PFSK-1 (cell line): ENCODE results near the gene ATP5F1D.

Experiments
- FOXP2 ChIP-seq: optimal IDR thresholded peaks from 2 replicates; pipeline ENCODE3; 2011; ENCODE audit warnings: borderline replicate concordance, control low read depth, inconsistent platforms; ENCODE audit not compliant: insufficient read depth; ENCODE audit errors: extremely low read length, extremely low read depth
- REST ChIP-seq, 2 experiments: IDR thresholded peaks; 2 replicates each; pipeline versions ENCODE4 v1.6.1 to v1.8.0; 2011 to 2012; ENCODE audit warnings: low read depth in 2 of 2, low read length in 2 of 2, control low read depth in 1 of 2, inconsistent platforms in 1 of 2, mild to moderate bottlenecking in 1 of 2, moderate library complexity in 1 of 2; ENCODE audit not compliant: insufficient read depth in 1 of 2
- SIN3A ChIP-seq: IDR thresholded peaks from 2 replicates; pipeline ENCODE4 v1.6.1; 2012; ENCODE audit warnings: mild to moderate bottlenecking, low read length, moderate library complexity, borderline replicate concordance; ENCODE audit not compliant: insufficient read depth
- TAF1 ChIP-seq: IDR thresholded peaks from 2 replicates; pipeline ENCODE4 v1.6.1; 2012; ENCODE audit warnings: low read length, control low read depth, borderline replicate concordance; ENCODE audit not compliant: insufficient read depth

GRCh38 chr19:1231729-1232637, 9.6 kb upstream of the ATP5F1D start:
- no peak for TF ChIP-seq TAF1
- TF ChIP-seq SIN3A: no peak
- TF ChIP-seq REST (IDR thresholded peaks at IDR 0.05; ENCODE audit: insufficient read depth in 1 of 2, low read depth in 2 of 2, low read length in 2 of 2): no peak
- no peak for TF ChIP-seq FOXP2
